HEK293T (cell line): ENCODE data around the gene LIMS2.

Experiments used
- BHLHE40 ChIP-seq: fragments of 450-650 bp; IDR thresholded peaks from 2 replicates; pipeline ENCODE4 v1.6.1; 2016; ENCODE audit warnings: mild to moderate bottlenecking, moderate library complexity, borderline replicate concordance
- CTBP1 ChIP-seq: fragments of 450-650 bp; IDR thresholded peaks from 2 replicates; pipeline ENCODE4 v1.6.1; 2016; ENCODE audit warnings: borderline replicate concordance
- ELF4 ChIP-seq: fragments of 450-650 bp; IDR thresholded peaks from 2 replicates; pipeline ENCODE4 v1.6.1; 2017; ENCODE audit warnings: antibody characterized with exemption
- FOXA1 ChIP-seq: fragments of 450-650 bp; IDR thresholded peaks from 2 replicates; pipeline ENCODE4 v1.6.1; 2016; ENCODE audit warnings: mild to moderate bottlenecking
- FOXK2 ChIP-seq: fragments of 450-650 bp; IDR thresholded peaks from 2 replicates; pipeline ENCODE4 v1.6.1; 2016; ENCODE audit warnings: mild to moderate bottlenecking
- FOXM1 ChIP-seq: fragments of 450-650 bp; IDR thresholded peaks from 2 replicates; pipeline ENCODE4 v1.6.1; 2017; ENCODE audit warnings: mild to moderate bottlenecking, borderline replicate concordance
- NFRKB ChIP-seq: fragments of 450-650 bp; IDR thresholded peaks from 2 replicates; pipeline ENCODE4 v1.6.1; 2016; ENCODE audit warnings: mild to moderate bottlenecking, moderate library complexity
- PKNOX1 ChIP-seq: fragments of 450-650 bp; IDR thresholded peaks from 2 replicates; pipeline ENCODE4 v1.6.1; 2016
- SP1 ChIP-seq: fragments of 450-650 bp; IDR thresholded peaks from 2 replicates; pipeline ENCODE4 v1.6.1; 2017
- SUZ12 ChIP-seq: fragments of 450-650 bp; IDR thresholded peaks from 2 replicates; pipeline ENCODE4 v1.6.1; 2016; ENCODE audit warnings: mild to moderate bottlenecking
- TARDBP ChIP-seq: fragments of 450-650 bp; IDR thresholded peaks from 2 replicates; pipeline ENCODE4 v1.6.1; 2016

DNA sequence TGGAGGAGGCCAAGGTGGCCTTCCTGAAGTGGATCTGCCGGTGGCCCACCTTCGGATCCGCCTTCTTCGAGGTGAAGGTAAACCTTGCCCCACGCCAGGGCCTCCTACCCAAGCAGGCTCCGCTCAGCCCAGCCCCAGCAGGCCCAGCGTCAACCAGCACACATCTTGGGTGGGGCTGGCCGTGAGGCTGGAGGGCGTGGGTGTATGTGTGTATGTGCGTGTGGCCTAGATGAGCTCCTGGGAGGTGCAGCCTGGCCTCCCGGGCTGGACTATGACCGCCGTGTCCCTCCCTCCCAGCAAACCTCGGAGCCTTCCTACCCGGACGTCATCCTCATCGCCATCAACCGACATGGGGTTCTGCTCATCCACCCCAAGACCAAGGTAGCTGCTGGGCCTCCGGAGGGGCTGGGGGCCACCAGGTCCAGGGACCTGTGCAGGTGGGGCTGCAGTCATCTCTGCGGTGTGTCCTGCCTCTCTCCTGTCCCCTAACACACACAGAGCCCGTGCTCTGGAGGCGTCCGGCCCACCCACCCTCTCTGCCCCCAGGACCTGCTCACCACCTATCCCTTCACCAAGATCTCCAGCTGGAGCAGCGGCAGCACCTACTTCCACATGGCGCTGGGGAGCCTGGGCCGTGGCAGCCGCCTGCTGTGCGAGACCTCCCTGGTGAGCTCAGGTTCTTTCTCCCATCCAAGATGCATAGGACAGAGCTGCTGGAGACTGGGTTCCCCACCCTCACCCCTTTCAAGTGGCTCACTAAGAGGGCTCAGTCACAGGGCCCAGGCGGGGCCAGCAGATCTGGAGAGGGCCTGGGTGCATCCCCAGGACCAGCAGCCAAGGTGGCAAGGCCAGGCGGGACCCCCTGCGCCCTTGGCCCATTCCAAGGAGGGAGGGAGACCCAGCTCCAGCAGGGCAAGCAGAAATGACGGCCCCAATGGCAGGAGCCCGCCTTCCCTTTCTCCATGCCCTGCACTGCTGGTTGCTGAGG lies 38.8 kb downstream of the LIMS2 start:
- TF ChIP-seq SP1 (no peak), ELF4 (no peak), FOXK2 (no peak), FOXM1 (no peak), SUZ12 (no peak), BHLHE40 (no peak), CTBP1 (no peak), TARDBP (no peak), PKNOX1 (no peak), FOXA1 (no peak), NFRKB (no peak)
